ENCODE data around the gene HPSE. TPM values are rescaled to one million over a fixed set of nuclear protein-coding genes. Genes with fewer than 3 reads are reported as not detected.

The HPSE gene
- total and polyA plus RNA-seq, 9 of the 15 experiments (the other 6 are each of a cell fraction or from before 2014, with no cell fraction given): 0.01 to 0.42 (median 0.14) TPM; not detected in 1

- TF ChIP-seq, protein P1, sequence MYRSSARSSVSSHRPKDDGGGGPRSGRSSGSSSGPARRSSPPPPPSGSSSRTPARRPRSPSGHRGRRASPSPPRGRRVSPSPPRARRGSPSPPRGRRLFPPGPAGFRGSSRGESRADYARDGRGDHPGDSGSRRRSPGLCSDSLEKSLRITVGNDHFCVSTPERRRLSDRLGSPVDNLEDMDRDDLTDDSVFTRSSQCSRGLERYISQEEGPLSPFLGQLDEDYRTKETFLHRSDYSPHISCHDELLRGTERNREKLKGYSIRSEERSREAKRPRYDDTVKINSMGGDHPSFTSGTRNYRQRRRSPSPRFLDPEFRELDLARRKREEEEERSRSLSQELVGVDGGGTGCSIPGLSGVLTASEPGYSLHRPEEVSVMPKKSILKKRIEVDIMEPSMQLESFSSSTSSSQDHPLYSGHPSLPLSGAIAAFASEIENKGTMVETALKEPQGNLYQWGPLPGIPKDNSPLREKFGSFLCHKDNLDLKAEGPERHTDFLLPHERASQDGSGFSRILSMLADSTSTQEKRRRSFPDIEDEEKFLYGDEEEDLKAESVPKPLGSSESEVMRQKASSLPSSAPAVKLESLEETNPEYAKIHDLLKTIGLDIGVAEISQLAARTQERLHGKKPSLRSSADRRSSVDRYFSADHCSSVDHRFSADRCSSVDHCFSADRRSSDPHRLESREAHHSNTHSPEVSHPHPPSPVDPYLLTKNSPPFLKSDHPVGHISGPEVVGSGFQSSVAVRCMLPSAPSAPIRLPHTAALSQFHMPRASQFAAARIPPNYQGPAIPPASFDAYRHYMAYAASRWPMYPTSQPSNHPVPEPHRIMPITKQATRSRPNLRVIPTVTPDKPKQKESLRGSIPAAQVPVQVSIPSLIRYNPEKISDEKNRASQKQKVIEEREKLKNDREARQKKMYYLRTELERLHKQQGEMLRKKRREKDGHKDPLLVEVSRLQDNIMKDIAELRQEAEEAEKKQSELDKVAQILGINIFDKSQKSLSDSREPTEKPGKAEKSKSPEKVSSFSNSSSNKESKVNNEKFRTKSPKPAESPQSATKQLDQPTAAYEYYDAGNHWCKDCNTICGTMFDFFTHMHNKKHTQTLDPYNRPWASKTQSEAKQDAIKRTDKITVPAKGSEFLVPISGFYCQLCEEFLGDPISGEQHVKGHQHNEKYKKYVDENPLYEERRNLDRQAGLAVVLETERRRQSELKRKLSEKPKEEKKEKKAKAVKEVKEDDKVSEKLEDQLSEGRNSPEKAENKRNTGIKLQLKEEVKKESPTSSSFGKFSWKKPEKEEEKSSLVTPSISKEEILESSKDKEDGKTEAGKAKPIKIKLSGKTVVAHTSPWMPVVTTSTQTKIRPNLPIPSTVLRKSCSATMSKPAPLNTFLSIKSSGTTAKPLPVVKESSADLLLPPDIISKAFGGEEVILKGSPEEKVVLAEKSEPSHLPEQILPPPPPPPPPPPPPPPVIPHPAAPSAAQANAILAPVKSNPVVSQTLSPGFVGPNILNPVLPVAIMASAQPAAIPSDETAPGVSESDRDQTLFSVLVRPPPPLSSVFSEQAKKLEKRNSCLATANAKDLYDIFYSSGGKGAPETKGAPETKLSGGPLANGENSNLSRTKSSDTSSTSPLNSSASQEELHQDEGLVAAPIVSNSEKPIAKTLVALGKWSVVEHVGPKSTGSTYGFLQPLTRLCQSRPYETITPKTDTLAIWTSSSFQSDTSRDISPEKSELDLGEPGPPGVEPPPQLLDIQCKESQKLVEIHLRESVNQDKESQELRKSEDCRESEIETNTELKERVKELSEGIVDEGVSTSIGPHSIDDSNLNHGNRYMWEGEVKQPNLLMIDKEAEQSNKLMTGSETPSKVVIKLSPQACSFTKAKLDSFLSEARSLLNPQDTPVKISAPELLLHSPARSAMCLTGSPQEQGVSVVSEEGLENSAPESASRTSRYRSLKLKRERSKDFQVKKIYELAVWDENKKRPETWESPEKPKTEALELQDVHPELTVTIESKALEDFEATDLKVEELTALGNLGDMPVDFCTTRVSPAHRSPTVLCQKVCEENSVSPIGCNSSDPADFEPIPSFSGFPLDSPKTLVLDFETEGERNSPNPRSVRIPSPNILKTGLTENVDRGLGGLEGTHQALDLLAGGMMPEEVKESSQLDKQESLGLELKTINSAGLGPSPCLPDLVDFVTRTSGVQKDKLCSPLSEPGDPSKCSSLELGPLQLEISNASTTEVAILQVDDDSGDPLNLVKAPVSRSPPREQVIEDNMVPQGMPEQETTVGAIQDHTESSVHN (IDR thresholded peaks at IDR 0.05; ENCODE audit: borderline replicate concordance in 1 of 2, low read depth in 1 of 2): peak in 1 of 2 experiments; percentile 27; a peak in 1 of 4 replicates
- TF ChIP-seq ATF3 (IDR thresholded peaks at IDR 0.05): peak; percentile 76
- TF ChIP-seq ATF3 (CRISPR knock-in tag; conservative IDR thresholded peaks at IDR 0.05): 0 out of 2 replicates have a peak, but pooled peaks have one; percentile 26
- TF ChIP-seq ARID1B (IDR thresholded peaks at IDR 0.05): peak; percentile 61; the same call in 1 of the 2 replicates
- TF ChIP-seq JUND (IDR thresholded peaks at IDR 0.05; ENCODE audit: borderline replicate concordance, low read depth, low read length): peak; percentile 81; the same call in 1 of the 2 replicates
- peak; percentile 98 for TF ChIP-seq JUND (tag; IDR thresholded peaks at IDR 0.05; ENCODE audit: borderline replicate concordance, low read depth, low read length)
These were observed 22.4 kb upstream of the HPSE start (continued) for GRCh38 chr4:83356899-83357661.

All from K562 (cell line).